ENCODE results near the gene CFHR2.

DNA sequence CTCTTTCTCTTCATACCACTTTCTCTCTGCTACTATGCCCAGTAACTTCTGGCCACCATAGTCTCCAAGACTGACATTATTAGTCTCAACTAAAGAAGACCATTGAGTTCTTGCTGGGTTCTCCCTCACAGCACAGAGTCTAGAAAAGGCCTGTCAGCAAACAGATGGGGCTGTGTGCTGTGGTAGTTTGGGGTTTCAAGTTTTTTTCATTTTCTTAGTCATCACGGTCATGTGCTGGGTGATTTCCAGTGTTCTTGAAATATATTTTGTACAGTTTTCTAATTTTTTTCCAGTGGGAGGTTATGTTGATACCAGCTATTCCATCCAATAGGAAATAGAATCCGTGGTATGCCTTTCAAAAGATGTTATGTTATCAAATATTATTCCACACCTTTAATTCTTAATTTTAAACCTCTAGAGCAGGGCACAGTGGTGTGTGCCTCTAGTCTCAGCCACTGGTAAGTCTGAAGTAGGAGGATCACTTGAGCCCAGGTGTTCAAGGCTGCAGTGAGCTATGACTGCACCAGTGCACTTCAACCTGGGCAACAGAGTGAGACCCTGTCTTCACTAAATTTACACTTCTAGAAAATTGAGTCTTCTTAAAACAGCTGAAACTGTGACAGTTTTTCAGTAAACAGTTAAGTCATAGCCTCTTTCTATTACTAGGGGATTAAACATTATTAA lies 8.3 kb downstream of the CFHR2 start:
- TF ChIP-seq, protein P1, sequence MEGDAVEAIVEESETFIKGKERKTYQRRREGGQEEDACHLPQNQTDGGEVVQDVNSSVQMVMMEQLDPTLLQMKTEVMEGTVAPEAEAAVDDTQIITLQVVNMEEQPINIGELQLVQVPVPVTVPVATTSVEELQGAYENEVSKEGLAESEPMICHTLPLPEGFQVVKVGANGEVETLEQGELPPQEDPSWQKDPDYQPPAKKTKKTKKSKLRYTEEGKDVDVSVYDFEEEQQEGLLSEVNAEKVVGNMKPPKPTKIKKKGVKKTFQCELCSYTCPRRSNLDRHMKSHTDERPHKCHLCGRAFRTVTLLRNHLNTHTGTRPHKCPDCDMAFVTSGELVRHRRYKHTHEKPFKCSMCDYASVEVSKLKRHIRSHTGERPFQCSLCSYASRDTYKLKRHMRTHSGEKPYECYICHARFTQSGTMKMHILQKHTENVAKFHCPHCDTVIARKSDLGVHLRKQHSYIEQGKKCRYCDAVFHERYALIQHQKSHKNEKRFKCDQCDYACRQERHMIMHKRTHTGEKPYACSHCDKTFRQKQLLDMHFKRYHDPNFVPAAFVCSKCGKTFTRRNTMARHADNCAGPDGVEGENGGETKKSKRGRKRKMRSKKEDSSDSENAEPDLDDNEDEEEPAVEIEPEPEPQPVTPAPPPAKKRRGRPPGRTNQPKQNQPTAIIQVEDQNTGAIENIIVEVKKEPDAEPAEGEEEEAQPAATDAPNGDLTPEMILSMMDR (IDR thresholded peaks at IDR 0.05; ENCODE audit: control extremely low read depth in 1 of 3, insufficient read depth in 1 of 3, low read depth in 1 of 3, low read length in 3 of 3), result no peak
- TF ChIP-seq ZNF274 (IDR thresholded peaks at IDR 0.05; ENCODE audit: borderline replicate concordance, extremely low read depth, low read length), result no peak
- TF ChIP-seq POLR2A (IDR thresholded peaks at IDR 0.05; ENCODE audit: control extremely low read depth in 1 of 2, low read depth in 2 of 2, low read length in 2 of 2), result no peak
- no peak for TF ChIP-seq EZH2 (IDR thresholded peaks at IDR 0.05; ENCODE audit: low read depth, low read length, severe bottlenecking)
- no peak for TF ChIP-seq RNF2 (IDR thresholded peaks at IDR 0.05; ENCODE audit: borderline replicate concordance, low read depth, low read length, missing control alignments, poor library complexity, severe bottlenecking)
- no peak for TF ChIP-seq SP1 (IDR thresholded peaks at IDR 0.05; ENCODE audit: low read depth, low read length)
